HEK293 (cell line): ENCODE data around the gene PRKAG2.
A peak's percentile ranks its signal among the peaks of the same experiment; 100 is the strongest.
"Not testable (repeated sequence)": the region's sequence is repeated elsewhere in the genome, so short reads cannot be mapped to it uniquely, and the experiment has no call there.

Experiments used
- CTCF ChIA-PET: fragments of 350-600 bp; formaldehyde crosslinking; extraction: SDS; loops from one replicate; lab custom pipeline; 2021; ENCODE audit warnings: antibody characterized with exemption; lab: Yijun Ruan, JAX
- POLR2A ChIA-PET: fragments of 300-600 bp; formaldehyde crosslinking; extraction: SDS; loops from one replicate; lab custom pipeline; 2020; ENCODE audit warnings: antibody characterized with exemption, inconsistent platforms; lab: Yijun Ruan, JAX
- H3K27ac ChIP-seq: fragments of 200-500 bp; sonication (Bioruptor generic); 2 replicates; pipeline ENCODE4 v1.5.1; 2014; ENCODE audit warnings: low read depth, low read length, control low read depth, inconsistent platforms; ENCODE audit errors: extremely low read depth
- H3K36me3 ChIP-seq, 2 experiments: fragments of 200-500 bp in 1 of 2; sonication (Bioruptor generic) in 1 of 2; 1 replicate in 1 of 2; 2 replicates in 1 of 2; pipeline ENCODE4 v1.5.1; 2014 to 2017; ENCODE audit warnings: inconsistent platforms in 2 of 2, low read length in 2 of 2; ENCODE audit not compliant: control insufficient read depth in 2 of 2, insufficient read depth in 1 of 2
- H3K4me1 ChIP-seq: fragments of 200-500 bp; sonication (Bioruptor generic); 2 replicates; pipeline ENCODE4 v1.5.1; 2014; ENCODE audit warnings: mild to moderate bottlenecking, low read length, inconsistent platforms; ENCODE audit not compliant: control insufficient read depth, insufficient read depth
- H3K4me3 ChIP-seq: 2 replicates; pipeline ENCODE4 v1.5.1; 2011; ENCODE audit warnings: low read depth, mild to moderate bottlenecking, control low read depth, low read length, moderate library complexity
- H3K9me3 ChIP-seq: fragments of 200-500 bp; sonication (Bioruptor generic); 2 replicates; pipeline ENCODE4 v1.5.1; 2014; ENCODE audit warnings: low read depth, low read length, inconsistent platforms; ENCODE audit not compliant: control insufficient read depth, insufficient read depth
- PBX3 ChIP-seq: sonication (generic); formaldehyde crosslinking; IDR thresholded peaks from 2 replicates; pipeline ENCODE4 v1.8.1; 2022; ENCODE audit warnings: mild to moderate bottlenecking, moderate library complexity, missing genetic modification reagents
- PRDM1 ChIP-seq: fragments of 450-650 bp; formaldehyde crosslinking; IDR thresholded peaks from 2 replicates; pipeline ENCODE4; 2016; ENCODE audit warnings: missing biosample characterization, missing genetic modification characterization
- SCRT2 ChIP-seq: fragments of 450-650 bp; formaldehyde crosslinking; IDR thresholded peaks from 2 replicates; pipeline ENCODE4 v1.5.1; 2016; ENCODE audit warnings: missing biosample characterization, missing genetic modification characterization
- TSHZ1 ChIP-seq: fragments of 450-650 bp; formaldehyde crosslinking; IDR thresholded peaks from 2 replicates; pipeline ENCODE4 v1.5.1; 2016; ENCODE audit warnings: missing biosample characterization, missing genetic modification characterization, borderline replicate concordance
- YY2 ChIP-seq: fragments of 450-650 bp; formaldehyde crosslinking; IDR thresholded peaks from 2 replicates; pipeline ENCODE4 v1.5.1; 2016; ENCODE audit warnings: missing biosample characterization, missing genetic modification characterization
- ZBTB1 ChIP-seq: fragments of 450-650 bp; formaldehyde crosslinking; IDR thresholded peaks from 2 replicates; pipeline ENCODE4 v1.5.1; 2016; ENCODE audit warnings: missing biosample characterization, missing genetic modification characterization
- ZBTB48 ChIP-seq: fragments of 450-650 bp; formaldehyde crosslinking; IDR thresholded peaks from 2 replicates; pipeline ENCODE4 v1.5.1; 2016; ENCODE audit warnings: missing biosample characterization, missing genetic modification characterization
- ZNF121 ChIP-seq: fragments of 450-650 bp; formaldehyde crosslinking; IDR thresholded peaks from 2 replicates; pipeline ENCODE4 v1.5.1; 2016; ENCODE audit warnings: missing biosample characterization, missing genetic modification characterization
- ZNF175 ChIP-seq: fragments of 450-650 bp; formaldehyde crosslinking; IDR thresholded peaks from 2 replicates; pipeline ENCODE4 v1.5.1; 2016; ENCODE audit warnings: missing biosample characterization, missing genetic modification characterization
- ZNF18 ChIP-seq: fragments of 450-650 bp; formaldehyde crosslinking; IDR thresholded peaks from 2 replicates; pipeline ENCODE4 v1.5.1; 2016; ENCODE audit warnings: missing biosample characterization, missing genetic modification characterization
- ZNF248 ChIP-seq: fragments of 450-650 bp; formaldehyde crosslinking; IDR thresholded peaks from 2 replicates; pipeline ENCODE4 v1.5.1; 2017; ENCODE audit warnings: missing biosample characterization, missing genetic modification characterization
- ZNF292 ChIP-seq: fragments of 450-650 bp; formaldehyde crosslinking; IDR thresholded peaks from 2 replicates; pipeline ENCODE4 v1.5.1; 2016; ENCODE audit warnings: low read depth, missing biosample characterization, missing genetic modification characterization, borderline replicate concordance
- ZNF362 ChIP-seq: fragments of 450-650 bp; formaldehyde crosslinking; IDR thresholded peaks from 2 replicates; pipeline ENCODE4 v1.5.1; 2016; ENCODE audit warnings: missing biosample characterization, missing genetic modification characterization
- ZNF366 ChIP-seq: fragments of 450-650 bp; formaldehyde crosslinking; conservative IDR thresholded peaks from 2 replicates; pipeline ENCODE4 v1.5.1; 2016; ENCODE audit warnings: missing biosample characterization, missing genetic modification characterization
- ZNF449 ChIP-seq: fragments of 450-650 bp; formaldehyde crosslinking; IDR thresholded peaks from 2 replicates; pipeline ENCODE4 v1.5.1; 2017; ENCODE audit warnings: missing biosample characterization, mild to moderate bottlenecking, missing genetic modification characterization, moderate library complexity
- ZNF580 ChIP-seq: fragments of 450-650 bp; formaldehyde crosslinking; IDR thresholded peaks from 2 replicates; pipeline ENCODE4 v1.5.1; 2016; ENCODE audit warnings: missing biosample characterization, missing genetic modification characterization
- ZNF600 ChIP-seq: fragments of 450-650 bp; formaldehyde crosslinking; IDR thresholded peaks from 2 replicates; pipeline ENCODE4 v1.5.1; 2016; ENCODE audit warnings: missing biosample characterization, missing genetic modification characterization
- ZNF707 ChIP-seq: fragments of 450-650 bp; formaldehyde crosslinking; IDR thresholded peaks from 2 replicates; pipeline ENCODE4 v1.5.1; 2016; ENCODE audit warnings: missing biosample characterization, missing genetic modification characterization
- ZNF776 ChIP-seq: fragments of 450-650 bp; formaldehyde crosslinking; IDR thresholded peaks from 2 replicates; pipeline ENCODE4 v1.5.0; 2017; ENCODE audit warnings: missing biosample characterization, missing genetic modification characterization, borderline replicate concordance

PRKAG2 gene

GRCh38 chr7:151536178-151536577 is 340.7 kb downstream of the PRKAG2 start:
- POLR2A ChIA-PET, H3K4me1 ChIP-seq, H3K27ac ChIP-seq, H3K4me3 ChIP-seq, H3K9me3 ChIP-seq, H3K36me3 ChIP-seq: not testable (repeated sequence)
- CTCF ChIA-PET, result interaction anchor here (0.7 kb wide), 1 partner anchor 154 kb away, joined by 3 read pairs; no protein-coding TSS in a partner anchor
- TF ChIP-seq PRDM1 (tag by site-specific recombination) (peak; percentile 79), ZNF366 (tag by site-specific recombination) (peak; percentile 88)

- CTCF ChIA-PET, result interaction anchor here (1.1 kb wide), 1 partner anchor 215 kb away, joined by 4 read pairs; no protein-coding TSS in a partner anchor
- H3K4me3 ChIP-seq, result no peak overlapping the region
- no peak overlapping the region for H3K27ac ChIP-seq
- POLR2A ChIA-PET, result no interaction called here
- no peaks in the 10 kb centered on the region for H3K4me1 ChIP-seq
- no peaks in the 10 kb centered on the region for H3K36me3 ChIP-seq
- no peaks in the 10 kb centered on the region for H3K9me3 ChIP-seq
- TF ChIP-seq ZNF121 (tag by site-specific recombination) (0 out of 2 replicates have a peak, but pooled peaks have one; percentile 11), TSHZ1 (tag by site-specific recombination) (no peak)
Measured at GRCh38 chr7:151529842-151530241, 347.1 kb downstream of the PRKAG2 start.

GRCh38 chr7:151524845-151525244 is 352.1 kb downstream of the PRKAG2 start:
- TF ChIP-seq ZBTB1 (no peak), ZNF292 (tag by site-specific recombination) (no peak), YY2 (tag by site-specific recombination) (no peak)
- Histone ChIP-seq H3K4me3 (no peak overlapping the region), H3K27ac (no peak overlapping the region), H3K36me3 (no peaks in the 10 kb centered on the region), H3K9me3 (no peaks in the 10 kb centered on the region), H3K4me1 (no peaks in the 10 kb centered on the region)
- ChIA-PET CTCF (interaction anchor here (1.2 kb wide), 1 partner anchor 181 kb away, joined by 4 read pairs; no protein-coding TSS in a partner anchor), POLR2A (no interaction called here)

GRCh38 chr7:151524331-151524730 is 352.6 kb downstream of the PRKAG2 start:
- Histone ChIP-seq H3K9me3 (no peaks in the 10 kb centered on the region), H3K27ac (no peak overlapping the region), H3K4me1 (no peaks in the 10 kb centered on the region), H3K4me3 (no peak overlapping the region), H3K36me3 (no peaks in the 10 kb centered on the region)
- CTCF ChIA-PET, result interaction anchor here (1.2 kb wide), 1 partner anchor 181 kb away, joined by 4 read pairs; no protein-coding TSS in a partner anchor
- POLR2A ChIA-PET, result no interaction called here
- no peak for TF ChIP-seq ZBTB48 (tag by site-specific recombination)
- no peak for TF ChIP-seq ZNF248 (tag by site-specific recombination)
- TF ChIP-seq ZNF175, result no peak
- TF ChIP-seq ZNF707 (tag by site-specific recombination), result no peak
- TF ChIP-seq SCRT2 (tag by site-specific recombination), result no peak
- no peak for TF ChIP-seq ZNF18 (tag by site-specific recombination)
- TF ChIP-seq PBX3, result no peak
- TF ChIP-seq ZNF600, result no peak
- TF ChIP-seq ZNF362 (tag by site-specific recombination), result no peak
- TF ChIP-seq ZNF449 (tag by site-specific recombination), result no peak
- no peak for TF ChIP-seq ZNF580
- no peak for TF ChIP-seq ZNF776 (tag by site-specific recombination)
